Epithelial cell of proximal tubule (primary cell): ENCODE data around the gene ACP1. TPM values are rescaled to one million over a fixed set of nuclear protein-coding genes. Genes with fewer than 3 reads are reported as not detected.

Experiments
- DNase-seq: peaks from one replicate; pipeline ENCODE4 v3.0.0-alpha.2; 2011; ENCODE audit warnings: low read depth
- H3K4me3 ChIP-seq: 2 replicates; pipeline ENCODE4 v1.5.1; 2011; ENCODE audit warnings: low read depth, mild to moderate bottlenecking, low read length
- total RNA-seq: library from RNA; depleted of rRNA; stranded (reverse); fragments of >200 nt; gene quantifications from 2 replicates; pipeline ENCODE4 v1.2.3, GENCODE V29; 2015
- TF ChIP-seq, protein P1 (sequence below): conservative IDR thresholded peaks from 2 replicates; pipeline ENCODE4 v1.5.1; 2012; ENCODE audit warnings: low read depth, mild to moderate bottlenecking, low read length

ACP1 gene
- total RNA-seq, 1 donor from 2014 or later = 111 TPM

DNA sequence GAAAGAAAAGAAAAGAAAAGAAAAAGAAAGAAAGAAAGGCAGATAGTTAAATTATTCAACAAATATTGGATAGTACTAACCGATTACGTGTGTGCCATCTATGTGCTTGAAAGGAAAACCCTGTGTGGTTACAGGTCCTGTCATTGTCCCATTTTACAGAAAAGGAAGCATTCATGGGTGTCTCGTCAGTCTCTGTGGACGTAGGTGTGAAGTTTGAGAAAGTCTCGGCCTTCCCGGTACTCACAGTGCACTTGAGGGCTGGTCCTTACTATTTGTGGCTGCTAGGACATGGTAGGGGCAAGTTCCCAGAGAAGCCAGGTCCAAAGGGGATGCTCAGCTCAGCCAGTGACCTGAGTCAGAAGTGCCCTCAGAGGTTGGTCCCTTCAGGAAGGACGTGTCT is 20.2 kb upstream of the ACP1 start:
- TF ChIP-seq, protein P1, sequence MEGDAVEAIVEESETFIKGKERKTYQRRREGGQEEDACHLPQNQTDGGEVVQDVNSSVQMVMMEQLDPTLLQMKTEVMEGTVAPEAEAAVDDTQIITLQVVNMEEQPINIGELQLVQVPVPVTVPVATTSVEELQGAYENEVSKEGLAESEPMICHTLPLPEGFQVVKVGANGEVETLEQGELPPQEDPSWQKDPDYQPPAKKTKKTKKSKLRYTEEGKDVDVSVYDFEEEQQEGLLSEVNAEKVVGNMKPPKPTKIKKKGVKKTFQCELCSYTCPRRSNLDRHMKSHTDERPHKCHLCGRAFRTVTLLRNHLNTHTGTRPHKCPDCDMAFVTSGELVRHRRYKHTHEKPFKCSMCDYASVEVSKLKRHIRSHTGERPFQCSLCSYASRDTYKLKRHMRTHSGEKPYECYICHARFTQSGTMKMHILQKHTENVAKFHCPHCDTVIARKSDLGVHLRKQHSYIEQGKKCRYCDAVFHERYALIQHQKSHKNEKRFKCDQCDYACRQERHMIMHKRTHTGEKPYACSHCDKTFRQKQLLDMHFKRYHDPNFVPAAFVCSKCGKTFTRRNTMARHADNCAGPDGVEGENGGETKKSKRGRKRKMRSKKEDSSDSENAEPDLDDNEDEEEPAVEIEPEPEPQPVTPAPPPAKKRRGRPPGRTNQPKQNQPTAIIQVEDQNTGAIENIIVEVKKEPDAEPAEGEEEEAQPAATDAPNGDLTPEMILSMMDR = no peak
- no peak for DNase-seq
- H3K4me3 ChIP-seq = no peak overlapping the region

DNA sequence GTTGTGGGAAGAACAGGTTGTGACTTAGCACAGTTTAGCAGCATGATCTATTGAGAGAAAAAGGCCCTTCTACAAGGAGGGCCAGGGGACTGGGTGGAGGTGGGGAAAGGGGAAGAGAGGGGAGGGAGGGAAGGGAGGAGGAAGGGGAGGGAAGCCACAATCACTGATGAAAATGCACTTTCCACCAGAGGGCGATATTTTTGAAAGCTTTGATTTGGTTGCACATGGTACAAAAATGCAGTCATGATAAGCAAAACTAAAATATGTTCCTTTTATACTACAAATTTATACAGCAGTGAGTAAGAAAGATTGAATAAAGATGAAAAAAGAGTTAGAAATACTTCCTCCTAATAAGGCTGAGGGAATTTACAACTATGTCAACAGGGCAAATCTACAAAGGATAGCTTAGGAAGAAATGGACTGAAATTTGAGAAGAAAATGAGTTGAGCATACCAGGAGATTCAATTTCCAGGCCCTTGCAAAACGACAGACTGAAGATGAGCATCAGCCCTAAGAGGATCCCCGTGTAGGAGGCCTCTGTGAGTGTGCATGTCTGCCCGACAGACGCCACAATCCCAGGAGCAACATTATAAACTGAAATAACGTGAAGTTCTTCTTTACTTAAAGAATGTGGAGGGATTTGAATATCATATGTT is 18.1 kb upstream of the ACP1 start:
- TF ChIP-seq, protein P1 = peak; percentile 68
- DNase-seq = no peak
- H3K4me3 ChIP-seq = no peak overlapping the region

DNA sequence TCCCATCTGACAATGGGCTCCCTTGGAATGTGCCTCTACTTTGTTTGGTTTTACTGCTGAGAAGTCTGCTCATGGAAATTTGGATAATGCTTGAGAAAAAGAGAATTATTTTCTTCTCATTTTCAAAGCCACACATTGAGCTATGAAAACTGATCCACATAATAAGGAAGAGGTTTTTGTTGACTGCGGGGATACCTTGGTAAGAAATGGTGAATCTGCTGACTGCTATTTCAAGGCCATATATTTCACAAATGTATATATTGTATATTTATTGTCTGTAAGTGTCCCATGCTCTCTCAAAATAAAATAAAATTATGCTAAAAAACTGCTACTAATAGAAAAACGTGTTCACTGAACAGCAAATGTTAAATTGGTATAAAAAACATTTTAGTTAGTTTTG is 16.0 kb upstream of the ACP1 start:
- TF ChIP-seq, protein P1 = no peak
- H3K4me3 ChIP-seq = no peak overlapping the region
- no peak for DNase-seq

DNA sequence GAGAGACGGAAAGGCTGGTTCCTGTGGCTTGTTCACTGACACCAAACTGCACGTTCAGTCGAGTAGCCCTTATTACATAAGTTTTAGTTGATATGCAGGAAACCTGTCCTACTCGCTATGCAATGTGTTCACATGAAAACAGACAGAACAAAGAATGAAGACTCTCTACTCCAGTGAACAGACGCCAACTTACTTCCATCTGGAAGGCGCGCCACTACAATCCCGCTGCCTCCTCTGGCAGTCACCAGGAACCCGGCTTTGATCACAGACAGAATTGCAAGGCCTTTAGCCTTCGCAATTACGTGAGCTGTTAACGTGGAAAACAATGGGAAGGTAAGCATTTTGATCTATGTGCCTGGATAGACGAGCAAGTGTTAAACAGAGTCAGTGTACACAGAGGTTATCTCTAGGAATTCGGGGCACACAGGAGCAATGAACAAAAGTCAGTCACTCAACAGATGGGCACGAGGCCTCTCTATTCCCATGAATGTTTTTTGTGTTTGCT is 15.2 kb upstream of the ACP1 start:
- no peak overlapping the region for H3K4me3 ChIP-seq
- DNase-seq = no peak
- TF ChIP-seq, protein P1 = no peak

DNA sequence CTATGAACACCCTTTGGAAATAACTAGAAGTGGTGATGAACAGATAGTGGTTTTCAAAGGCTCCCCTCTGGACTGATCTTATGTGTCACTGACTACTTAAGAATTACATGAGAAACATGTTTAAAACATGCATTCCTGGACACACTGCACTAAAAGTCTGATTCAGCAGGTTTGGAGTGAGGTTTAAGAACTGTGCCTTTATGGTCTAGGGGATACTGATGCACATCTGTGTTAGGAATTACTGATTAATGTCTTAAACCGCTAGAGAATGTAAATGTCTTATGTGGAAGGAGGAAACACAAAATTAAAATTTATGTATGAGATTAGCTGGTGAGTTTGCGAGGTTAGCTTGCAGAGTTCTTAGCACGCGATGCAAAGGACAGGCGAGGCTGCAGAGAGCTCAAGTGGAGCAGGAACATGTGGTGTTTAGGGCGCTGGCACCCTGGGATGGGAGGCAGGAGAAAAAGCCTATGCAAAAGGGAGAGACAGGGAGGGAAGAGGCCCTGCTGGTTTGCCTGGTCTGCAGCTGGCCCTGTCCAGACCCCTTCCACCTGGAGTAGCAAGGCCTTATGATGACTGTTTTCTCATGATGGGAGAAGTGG is 12.6 kb upstream of the ACP1 start:
- no peak overlapping the region for H3K4me3 ChIP-seq
- TF ChIP-seq, protein P1 = no peak
- no peak for DNase-seq

DNA sequence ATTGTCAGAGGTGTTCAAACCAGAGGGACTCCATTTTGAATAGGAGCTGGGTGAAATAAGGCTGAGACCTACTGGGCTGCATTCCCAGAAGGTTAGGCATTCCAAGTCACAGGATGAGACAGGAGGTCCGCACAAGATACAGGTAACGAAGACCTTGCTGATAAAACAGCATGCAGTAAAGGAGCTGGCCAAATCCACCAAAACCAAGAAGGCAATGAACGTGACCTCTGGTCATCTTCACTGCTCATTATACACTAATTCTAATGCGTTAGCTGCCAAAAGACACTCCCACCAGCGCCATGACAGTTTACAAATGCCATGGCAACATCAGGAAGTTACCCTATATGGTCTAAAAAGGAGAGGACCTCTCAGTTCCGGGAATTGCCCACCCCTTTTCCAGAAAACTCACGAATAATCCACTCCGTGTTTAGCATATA is 11.5 kb upstream of the ACP1 start:
- TF ChIP-seq, protein P1 = no peak
- H3K4me3 ChIP-seq = no peak overlapping the region
- DNase-seq = no peak

DNA sequence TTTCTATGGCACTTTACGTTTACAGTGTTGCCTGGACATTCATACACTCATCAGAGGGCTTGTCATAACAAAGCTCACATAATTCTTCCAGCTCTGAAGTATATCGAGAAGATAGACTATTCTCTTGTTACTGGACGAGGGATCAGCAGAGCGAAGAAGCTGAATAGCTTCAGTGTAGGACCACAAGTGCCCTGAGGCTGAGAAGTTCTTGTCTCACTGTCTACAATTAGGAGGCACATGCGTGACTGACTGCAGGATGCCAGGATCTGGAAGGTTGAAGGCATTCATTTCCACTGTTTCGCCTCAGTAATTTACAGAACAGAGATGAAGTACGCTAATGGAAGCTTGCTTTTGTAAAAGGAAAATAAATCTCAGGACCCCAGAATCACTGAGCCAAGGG is 10.5 kb upstream of the ACP1 start:
- DNase-seq = no peak
- H3K4me3 ChIP-seq = no peak overlapping the region
- TF ChIP-seq, protein P1 = no peak
